HepG2 (cell line): Measurements from ENCODE around the gene APOC3. TPM values are rescaled to one million over a fixed set of nuclear protein-coding genes. Genes with fewer than 3 reads are reported as not detected.
"Not testable (repeated sequence)": the region's sequence is repeated elsewhere in the genome, so short reads cannot be mapped to it uniquely, and the experiment has no call there.

Source experiments
- ATAC-seq: fragments of 200-7000 bp; cut with Tn5 transposase; 3 replicates; pipeline ENCODE4 v1.9.1; 2020; ENCODE audit warnings: mild to moderate bottlenecking, moderate library complexity
- BruUV-seq: library from RNA; stranded (reverse); fragments of 400-500 nt; replicated peaks from 2 replicates; lab custom pipeline; 2021; lab: Mats Ljungman, UMichigan
- CTCF ChIA-PET: fragments of 300-600 bp; formaldehyde crosslinking; extraction: SDS; loops from one replicate; lab custom pipeline; 2021; ENCODE audit warnings: low total read pairs, inconsistent platforms, low intra/inter-chr PET ratio; lab: Yijun Ruan, JAX
- POLR2A ChIA-PET: fragments of 350-600 bp; sonication (Branson Sonifier 250); formaldehyde crosslinking; loops from one replicate; lab custom pipeline; 2020; ENCODE audit warnings: antibody characterized with exemption, inconsistent platforms; lab: Yijun Ruan, JAX
- DNase-seq: peaks from one replicate; pipeline ENCODE4 v3.0.0-alpha.2; 2015; ENCODE audit warnings: low spot score
- FAIRE-seq: peaks from 3 replicates; lab custom pipeline; 2011; peaks lifted over from hg19 to GRCh38; lab: Jason Lieb, UNC
- H2AFZ ChIP-seq: one replicate; pipeline ENCODE4 v1.6.1; 2011; ENCODE audit warnings: low read length, inconsistent platforms
- H3K27ac ChIP-seq: fragments of 300-600 bp; 3 replicates; pipeline ENCODE4 v1.8.0; 2011; ENCODE audit warnings: mixed run types, mild to moderate bottlenecking, mixed read lengths, low read length, inconsistent platforms; ENCODE audit not compliant: insufficient read depth; ENCODE audit errors: extremely low read length
- H3K27me3 ChIP-seq, 2 experiments: fragments of 200-600 bp in 1 of 2; 2 replicates in 1 of 2; 3 replicates in 1 of 2; pipeline versions ENCODE4 v1.6.0 to v1.8.0; 2011; ENCODE audit warnings: low read length in 2 of 2, mild to moderate bottlenecking in 2 of 2, moderate library complexity in 2 of 2, inconsistent platforms in 1 of 2; ENCODE audit not compliant: insufficient read depth in 2 of 2, control insufficient read depth in 1 of 2
- H3K36me3 ChIP-seq, 2 experiments: fragments of 200-600 bp in 1 of 2; replicated peaks in 1 of 2; 2 replicates in 1 of 2; 3 replicates in 1 of 2; pipeline versions ENCODE4 v1.5.1 to v1.8.0; 2011; ENCODE audit warnings: low read length in 2 of 2, inconsistent platforms in 1 of 2; ENCODE audit not compliant: insufficient read depth in 2 of 2, control insufficient read depth in 1 of 2
- H3K4me1 ChIP-seq: 2 replicates; pipeline ENCODE4 v1.5.1; 2012; ENCODE audit warnings: low read length, inconsistent platforms; ENCODE audit not compliant: insufficient read depth
- H3K4me2 ChIP-seq: 2 replicates; pipeline ENCODE4 v1.6.0; 2011; ENCODE audit warnings: low read depth, low read length, inconsistent platforms
- H3K4me3 ChIP-seq, 3 experiments: fragments of 200-600 bp in 1 of 3; sonication (generic), shearing (Covaris generic) in 1 of 3; replicated peaks in 1 of 3; 2 replicates each; pipeline ENCODE4 v1.5.1; 2011 to 2016; ENCODE audit warnings: low read length in 3 of 3, inconsistent platforms in 2 of 3, low read depth in 2 of 3, mild to moderate bottlenecking in 2 of 3, control low read depth in 1 of 3, mixed read lengths in 1 of 3; ENCODE audit not compliant: insufficient read depth in 1 of 3
- H3K79me2 ChIP-seq: one replicate; pipeline ENCODE4 v1.6.1; 2011; ENCODE audit warnings: low read length, inconsistent platforms; ENCODE audit not compliant: insufficient read depth
- H3K9ac ChIP-seq: 2 replicates; pipeline ENCODE4 v1.6.0; 2011; ENCODE audit warnings: mild to moderate bottlenecking, low read depth, low read length, inconsistent platforms; ENCODE audit not compliant: insufficient read depth
- H3K9me3 ChIP-seq: 2 replicates; pipeline ENCODE4 v1.5.1; 2012; ENCODE audit warnings: mild to moderate bottlenecking, low read length
- H4K20me1 ChIP-seq: 2 replicates; pipeline ENCODE4 v1.6.0; 2011; ENCODE audit warnings: inconsistent platforms, mild to moderate bottlenecking, low read length, moderate library complexity; ENCODE audit not compliant: insufficient read depth
- HNF4A ChIP-seq: sonication (generic); formaldehyde crosslinking; IDR thresholded peaks from 2 replicates; pipeline ENCODE4 v1.4.0; 2020; ENCODE audit warnings: missing genetic modification reagents
- MAFK ChIP-seq, 2 experiments: IDR thresholded peaks in 1 of 2; conservative IDR thresholded peaks in 1 of 2; 2 replicates each; pipeline ENCODE4 v1.6.1; 2011; ENCODE audit warnings: improper control_type of control experiment in 2 of 2, low read length in 2 of 2
- NFE2L2 ChIP-seq: fragments of 150-350 bp; IDR thresholded peaks from 2 replicates; pipeline ENCODE4 v1.6.1; 2014; ENCODE audit warnings: low read length
- ZNF121 ChIP-seq: sonication (generic); formaldehyde crosslinking; IDR thresholded peaks from 2 replicates; pipeline ENCODE4 v1.5.0; 2020; ENCODE audit warnings: mild to moderate bottlenecking, missing genetic modification reagents
- ZNF326 ChIP-seq: sonication (generic); formaldehyde crosslinking; IDR thresholded peaks from 2 replicates; pipeline ENCODE4 v1.4.0; 2020; ENCODE audit warnings: missing genetic modification reagents, borderline replicate concordance
- ZNF724P ChIP-seq: sonication (generic); formaldehyde crosslinking; IDR thresholded peaks from 2 replicates; pipeline ENCODE4 v1.8.0; 2022; ENCODE audit warnings: missing genetic modification reagents, borderline replicate concordance
- WGBS: methylation state at CpG from one replicate; pipeline ENCODE4 v1.1.6; 2017; ENCODE audit warnings: low lambda C conversion rate; 5-methylcytosine and 5-hydroxymethylcytosine counted together
- in situ Hi-C: cut with HindIII; loops from 2 replicates; pipeline ENCODE4 v1.10.0; 2017; ENCODE audit warnings: low pct_unique_long_range_greater_than_20kb; ENCODE audit not compliant: extremely low pct_ligation_motif_present
- intact Hi-C: fragments of 100-400 bp; cut with micrococcal nuclease; formaldehyde crosslinking; loops from one replicate; pipeline ENCODE4 v1.10.0; 2022; ENCODE audit not compliant: unreplicated experiment
- polyA plus RNA-seq, 8 experiments: library from polyadenylated mRNA; depleted of rRNA in 3 of 8; stranded (reverse) in 7 of 8; unstranded in 1 of 8; fragments of >200 nt; fragmentation: Illumina TruSeq in 4 of 8; extraction: Trizol in 4 of 8; gene quantifications; 2 replicates each; pipeline versions ENCODE4 v1.2.1 to v1.2.3, GENCODE V29; 2011 to 2016; ENCODE audit warnings: low read depth in 4 of 8, missing spikeins in 1 of 8, mixed read lengths in 1 of 8; ENCODE audit not compliant: insufficient read depth in 1 of 8
- total RNA-seq, 5 experiments: library from RNA; depleted of rRNA; stranded (reverse); fragments of >200 nt; fragmentation: Illumina TruSeq; extraction: Trizol; gene quantifications; 2 replicates each; pipeline ENCODE4 v1.2.3, GENCODE V29; 2016; ENCODE audit warnings: low read depth in 1 of 5
- TF ChIP-seq, protein P1 (sequence below): sonication (generic); formaldehyde crosslinking; IDR thresholded peaks from 2 replicates; pipeline ENCODE4 v1.5.0; 2020; ENCODE audit warnings: mild to moderate bottlenecking, missing genetic modification reagents

Gene APOC3
- total and polyA plus RNA-seq, 2 of the 13 experiments (the other 11 are each of a cell fraction or from before 2014, with no cell fraction given), result 314 to 687 TPM

DNA sequence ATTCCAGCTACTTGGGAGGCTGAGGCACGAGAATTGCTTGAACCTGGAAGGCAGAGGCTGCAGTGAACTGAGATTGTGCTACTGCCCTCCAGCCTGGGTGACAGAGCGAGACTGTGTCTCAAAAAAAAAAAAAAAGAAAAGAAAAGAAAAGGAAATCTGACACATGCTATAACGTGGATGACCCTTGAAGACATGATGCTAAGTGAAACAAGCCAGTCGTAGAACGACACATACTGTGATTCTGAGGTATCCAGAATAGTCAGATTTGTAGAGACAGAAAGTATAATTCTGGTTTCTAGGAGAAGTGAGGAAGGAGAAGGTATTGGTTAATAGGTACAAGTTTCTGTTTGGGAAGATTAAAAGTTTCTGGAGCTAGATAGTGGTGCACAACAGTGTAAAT lies 31.3 kb upstream of the APOC3 start (continued):
- no peak for TF ChIP-seq HNF4A (CRISPR knock-in tag)
- no peak for TF ChIP-seq ZNF326 (CRISPR knock-in tag)

DNA sequence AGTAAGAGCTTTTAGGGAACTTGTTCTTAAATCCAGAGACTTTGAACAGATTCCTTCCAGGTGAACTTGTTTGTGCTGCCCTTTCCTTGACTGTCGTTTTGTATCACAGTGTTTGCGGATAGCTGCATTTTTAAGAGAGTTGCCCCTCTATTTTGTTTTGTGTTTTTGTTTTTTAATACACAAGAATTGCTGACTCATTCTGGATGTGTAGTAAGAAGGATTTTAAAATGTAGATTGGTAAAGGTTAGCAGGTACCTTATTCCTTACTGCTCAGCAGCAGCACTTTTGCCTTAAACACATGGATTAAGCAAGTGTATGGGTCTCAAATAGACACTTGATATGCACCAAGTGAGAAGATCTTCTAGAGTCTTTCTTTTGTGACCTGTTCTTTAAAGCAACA lies 29.1 kb upstream of the APOC3 start:
- Histone ChIP-seq H3K79me2 (no peaks in the 10 kb centered on the region), H3K9me3 (no peaks in the 10 kb centered on the region), H3K27me3 (no peaks in the 10 kb centered on the region), H3K4me2 (no peak overlapping the region), H3K4me1 (peaks cover 49% of the 10 kb centered on the region), H3K9ac (no peak overlapping the region), H4K20me1 (no peaks in the 10 kb centered on the region), H2AFZ (no peak overlapping the region), H3K4me3 (no peak overlapping the region), H3K36me3 (no peaks in the 10 kb centered on the region), H3K27ac (no peak overlapping the region)
- WGBS, result 100% methylated on average over 2 of the region's 2 CpGs
- no peak for ATAC-seq
- POLR2A ChIA-PET, result interaction anchor here (1.3 to 17.3 kb wide), 3 partner anchors 8 to 29 kb away, joined by 6 to 1365 read pairs (median 9); partner anchors contain the start of genes APOA1, APOA4, APOA5 and APOC3
- TF ChIP-seq MAFK (conservative IDR thresholded peaks at IDR 0.05 in 1 of 2, IDR thresholded peaks at IDR 0.05 in 1 of 2; ENCODE audit: low read length in 2 of 2) (peak; percentile 45 to 58), ZNF724P (no peak), NFE2L2 (peak; percentile 86)
- no TSS peak for BruUV-seq
- in situ Hi-C loops, result no loop called here
- CTCF ChIA-PET, result no interaction called here
- FAIRE-seq, result peak; percentile 4
- intact Hi-C loops, result no loop called here
- DNase-seq, result no peak

DNA sequence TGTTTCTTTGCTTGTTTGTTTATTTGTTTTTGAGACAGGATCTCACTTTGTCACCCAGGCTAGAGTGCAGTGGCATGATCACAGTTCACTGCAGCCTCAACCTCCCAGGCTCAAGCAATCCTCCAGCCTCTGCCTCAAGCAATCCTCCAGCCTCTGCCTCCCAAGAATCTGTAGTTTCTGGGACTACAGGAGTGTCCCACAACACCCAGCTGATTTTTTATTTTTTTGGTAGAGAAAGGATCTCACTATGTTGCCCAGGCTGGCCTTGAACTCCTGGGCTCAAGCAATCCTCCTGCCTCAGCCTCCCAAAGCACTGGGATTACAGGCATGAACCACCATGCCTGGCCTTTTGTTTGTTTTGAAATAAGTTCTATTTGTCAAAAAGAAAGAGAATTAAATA lies 28.0 kb upstream of the APOC3 start:
- ATAC-seq, intact Hi-C loops, in situ Hi-C loops, H3K27ac ChIP-seq, BruUV-seq, H3K9me3 ChIP-seq, H2AFZ ChIP-seq, H3K4me3 ChIP-seq, FAIRE-seq, H3K27me3 ChIP-seq, H3K36me3 ChIP-seq: not testable (repeated sequence)
- peaks cover 49% of the 10 kb centered on the region for H3K4me1 ChIP-seq
- TF ChIP-seq, protein P1, sequence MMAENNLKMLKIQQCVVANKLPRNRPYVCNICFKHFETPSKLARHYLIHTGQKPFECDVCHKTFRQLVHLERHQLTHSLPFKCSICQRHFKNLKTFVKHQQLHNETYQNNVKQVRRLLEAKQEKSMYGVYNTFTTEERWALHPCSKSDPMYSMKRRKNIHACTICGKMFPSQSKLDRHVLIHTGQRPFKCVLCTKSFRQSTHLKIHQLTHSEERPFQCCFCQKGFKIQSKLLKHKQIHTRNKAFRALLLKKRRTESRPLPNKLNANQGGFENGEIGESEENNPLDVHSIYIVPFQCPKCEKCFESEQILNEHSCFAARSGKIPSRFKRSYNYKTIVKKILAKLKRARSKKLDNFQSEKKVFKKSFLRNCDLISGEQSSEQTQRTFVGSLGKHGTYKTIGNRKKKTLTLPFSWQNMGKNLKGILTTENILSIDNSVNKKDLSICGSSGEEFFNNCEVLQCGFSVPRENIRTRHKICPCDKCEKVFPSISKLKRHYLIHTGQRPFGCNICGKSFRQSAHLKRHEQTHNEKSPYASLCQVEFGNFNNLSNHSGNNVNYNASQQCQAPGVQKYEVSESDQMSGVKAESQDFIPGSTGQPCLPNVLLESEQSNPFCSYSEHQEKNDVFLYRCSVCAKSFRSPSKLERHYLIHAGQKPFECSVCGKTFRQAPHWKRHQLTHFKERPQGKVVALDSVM (CRISPR knock-in tag), result peak; percentile 77
- peak; percentile 73 for TF ChIP-seq ZNF121 (CRISPR knock-in tag)
- TF ChIP-seq, all 625 proteins: peak for 2; not testable (repeated sequence) for 623
- POLR2A ChIA-PET, result interaction anchor here (17.3 kb wide), 1 partner anchor 28 kb away, joined by 1365 read pairs; the partner anchor contains the start of genes APOA1, APOA4 and APOC3
- H3K79me2 ChIP-seq, CTCF ChIA-PET, DNase-seq, H3K9ac ChIP-seq, H4K20me1 ChIP-seq, H3K4me2 ChIP-seq: not testable (repeated sequence)
